Mesendoderm (in vitro differentiated cells): Measurements from ENCODE around the gene ALDH1L1.

Source experiments
- DNase-seq: peaks from one replicate; pipeline ENCODE4 v3.0.0; 2013
- H2AK5ac ChIP-seq: 2 replicates; pipeline ENCODE4 v1.6.1; 2013; ENCODE audit warnings: low read length, inconsistent platforms
- H2BK120ac ChIP-seq: 2 replicates; pipeline ENCODE4 v1.6.1; 2013; ENCODE audit warnings: low read depth, mild to moderate bottlenecking, low read length, moderate library complexity, mixed read lengths
- H2BK15ac ChIP-seq: replicated peaks from 2 replicates; pipeline ENCODE4 v1.6.1; 2013; ENCODE audit warnings: low read depth, mild to moderate bottlenecking, moderate library complexity
- H2BK5ac ChIP-seq: 2 replicates; pipeline ENCODE4 v1.6.1; 2013; ENCODE audit warnings: low read length, inconsistent platforms
- H3K18ac ChIP-seq: 2 replicates; pipeline ENCODE4 v1.6.1; 2013; ENCODE audit warnings: mild to moderate bottlenecking, low read length, mixed read lengths
- H3K23ac ChIP-seq: one replicate; pipeline ENCODE4 v1.6.1; 2013; ENCODE audit warnings: low read length
- H3K27ac ChIP-seq: 2 replicates; pipeline ENCODE4 v1.5.1; 2013; ENCODE audit warnings: low read depth, mild to moderate bottlenecking, inconsistent platforms, low read length, moderate library complexity
- H3K27me3 ChIP-seq: 2 replicates; pipeline ENCODE4 v1.6.1; 2013; ENCODE audit warnings: low read length, control low read depth, mild to moderate bottlenecking, inconsistent platforms; ENCODE audit not compliant: insufficient read depth, poor library complexity
- H3K36me3 ChIP-seq: 2 replicates; pipeline ENCODE4 v1.6.1; 2013; ENCODE audit warnings: low read length, inconsistent platforms; ENCODE audit not compliant: control insufficient read depth, insufficient read depth
- H3K4ac ChIP-seq: one replicate; pipeline ENCODE4 v1.6.1; 2013; ENCODE audit warnings: low read depth, mild to moderate bottlenecking, low read length, moderate library complexity
- H3K4me1 ChIP-seq: 2 replicates; pipeline ENCODE4 v1.6.1; 2013; ENCODE audit warnings: low read depth, low read length, inconsistent platforms; ENCODE audit not compliant: control insufficient read depth
- H3K4me2 ChIP-seq: 2 replicates; pipeline ENCODE4 v1.6.1; 2013; ENCODE audit warnings: low read length
- H3K4me3 ChIP-seq: 2 replicates; pipeline ENCODE4 v1.5.1; 2013; ENCODE audit warnings: mild to moderate bottlenecking, low read length
- H3K56ac ChIP-seq: one replicate; pipeline ENCODE4 v1.6.1; 2013; ENCODE audit warnings: low read length
- H3K79me1 ChIP-seq: 2 replicates; pipeline ENCODE4 v1.6.1; 2013; ENCODE audit warnings: low read length, inconsistent platforms
- H3K79me2 ChIP-seq: 2 replicates; pipeline ENCODE4 v1.6.1; 2013; ENCODE audit warnings: mild to moderate bottlenecking, low read length; ENCODE audit not compliant: control insufficient read depth, insufficient read depth
- H3K9ac ChIP-seq: 2 replicates; pipeline ENCODE4 v1.6.1; 2013; ENCODE audit warnings: low read length, inconsistent platforms
- H4K5ac ChIP-seq: one replicate; pipeline ENCODE4 v1.6.1; 2013; ENCODE audit warnings: low read length
- H4K8ac ChIP-seq: one replicate; pipeline ENCODE4 v1.6.1; 2013; ENCODE audit warnings: low read depth, mild to moderate bottlenecking, control low read depth, low read length, moderate library complexity
- WGBS: extraction: QIAGEN DNeasy Blood & Tissue Kit; methylation state at CpG from one replicate; pipeline ENCODE4 v1.1.7; 2013; ENCODE audit warnings: low lambda C conversion rate, missing lambda C conversion rate; ENCODE audit not compliant: insufficient coverage; ENCODE audit errors: extremely low coverage; 5-methylcytosine and 5-hydroxymethylcytosine counted together

Gene ALDH1L1

DNA sequence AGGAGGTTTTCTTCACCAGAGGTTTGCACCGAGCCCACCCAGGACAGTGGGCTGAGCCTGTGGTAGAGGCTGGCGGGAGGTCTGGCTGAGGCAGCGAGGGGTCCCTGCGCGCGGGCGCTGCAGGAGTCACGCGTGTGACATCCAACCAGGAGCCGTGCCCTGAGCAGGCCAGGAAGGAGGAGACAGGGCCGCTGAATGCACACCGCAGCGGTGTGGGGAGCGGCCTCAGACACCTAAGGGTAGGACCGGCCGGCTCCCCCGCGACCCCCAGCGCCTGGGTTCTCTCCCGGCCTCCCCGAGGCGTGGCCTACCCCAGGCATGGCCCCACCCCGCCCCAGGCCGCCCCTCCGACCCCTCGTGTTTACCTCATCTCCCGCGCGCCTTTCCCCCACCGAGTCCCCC lies 96.9 kb downstream of the ALDH1L1 start:
- Histone ChIP-seq H3K27me3 (no peaks in the 10 kb centered on the region), H3K4ac (no peak overlapping the region), H3K79me1 (no peaks in the 10 kb centered on the region), H3K4me1 (no peaks in the 10 kb centered on the region), H2BK5ac (no peak overlapping the region), H3K56ac (peak overlapping the region; percentile 95), H3K9ac (peak overlapping the region; percentile 92), H3K23ac (no peak overlapping the region), H2AK5ac (no peak overlapping the region), H4K5ac (no peak overlapping the region), H3K79me2 (no peaks in the 10 kb centered on the region), H2BK15ac (no peak overlapping the region), H3K18ac (peak overlapping the region; percentile 100), H3K4me3 (peak overlapping the region; percentile 73), H3K4me2 (peak overlapping the region; percentile 89), H3K36me3 (no peaks in the 10 kb centered on the region), H2BK120ac (peak overlapping the region; percentile 84), H4K8ac (peak overlapping the region; percentile 99), H3K27ac (peak overlapping the region; percentile 47)
- WGBS: no CpG with 5 or more reads among the region's 30 CpGs
- peak; percentile 57 for DNase-seq

DNA sequence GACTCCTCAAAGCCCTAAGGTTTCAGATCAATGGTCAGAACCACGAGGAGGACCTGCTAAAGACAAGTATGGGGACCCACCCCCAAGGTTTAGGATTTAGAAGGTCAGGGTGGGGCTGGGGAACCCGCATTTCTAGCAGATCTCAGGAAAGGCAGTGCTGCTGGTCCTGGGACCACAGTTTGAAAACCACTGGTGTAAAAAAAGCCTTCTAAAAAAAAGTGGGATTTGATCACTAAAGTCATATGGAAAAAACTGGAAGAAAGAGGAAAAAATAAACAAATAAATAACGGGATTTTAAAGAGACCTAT lies 97.3 kb downstream of the ALDH1L1 start:
- DNase-seq: peak; percentile 4
- H3K18ac ChIP-seq: peak overlapping the region; percentile 100
- no CpG with 5 or more reads among the region's 3 CpGs for WGBS

DNA sequence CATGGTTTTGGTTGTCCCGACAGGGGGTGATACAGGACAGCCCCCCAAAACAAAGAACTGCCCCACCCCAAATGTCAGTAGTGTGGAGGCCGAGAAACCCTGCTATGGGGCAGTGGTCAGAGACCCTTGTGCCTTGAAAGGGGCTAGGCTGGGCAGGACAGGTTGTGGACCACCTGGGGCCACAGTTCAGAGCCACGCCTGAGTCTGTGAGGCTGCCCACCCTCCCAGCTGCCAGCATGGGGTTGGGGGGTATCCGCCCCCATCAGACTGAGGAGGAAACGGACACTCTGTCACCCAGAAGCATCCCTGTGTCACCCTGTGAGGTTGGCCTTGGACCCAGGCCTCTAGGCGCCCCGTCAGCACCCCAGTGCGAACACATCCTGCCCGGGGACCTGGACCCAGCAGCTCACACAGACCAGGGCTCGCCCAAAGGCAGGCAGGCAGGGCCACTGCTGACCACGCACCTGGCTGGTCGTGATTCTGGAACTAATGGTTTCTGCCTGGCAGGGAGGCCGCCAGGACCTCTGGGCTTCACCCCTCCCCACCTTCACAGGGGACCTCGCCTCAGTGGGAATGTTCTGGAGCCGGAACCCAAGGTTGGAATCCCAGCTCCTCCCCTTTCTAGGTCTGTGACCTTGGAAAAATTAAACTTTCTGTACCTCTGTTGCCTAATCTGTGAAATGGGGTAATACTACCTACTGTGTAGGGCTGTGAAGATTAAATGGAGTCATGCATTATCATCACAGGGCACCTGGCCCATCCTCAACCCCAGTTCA lies 97.8 kb downstream of the ALDH1L1 start:
- H3K4me3 ChIP-seq: no peak overlapping the region
- WGBS: no CpG with 5 or more reads among the region's 15 CpGs
- DNase-seq: no peak
- no peak overlapping the region for H2AK5ac ChIP-seq
- H3K18ac ChIP-seq: no peak overlapping the region
- no peak overlapping the region for H3K4me2 ChIP-seq
- no peak overlapping the region for H3K27ac ChIP-seq
- H2BK15ac ChIP-seq: no peak overlapping the region
- H3K79me2 ChIP-seq: no peaks in the 10 kb centered on the region
- no peak overlapping the region for H3K4ac ChIP-seq
- no peak overlapping the region for H3K9ac ChIP-seq
- H3K23ac ChIP-seq: no peak overlapping the region
- H3K56ac ChIP-seq: no peak overlapping the region
- H4K8ac ChIP-seq: no peak overlapping the region
- no peak overlapping the region for H2BK120ac ChIP-seq
- no peaks in the 10 kb centered on the region for H3K36me3 ChIP-seq
- no peak overlapping the region for H4K5ac ChIP-seq
- no peaks in the 10 kb centered on the region for H3K4me1 ChIP-seq
- H3K27me3 ChIP-seq: no peaks in the 10 kb centered on the region
- H3K79me1 ChIP-seq: no peaks in the 10 kb centered on the region
- no peak overlapping the region for H2BK5ac ChIP-seq

More for the DNA sequence above, 97.3 kb downstream of the ALDH1L1 start:
- H3K27ac ChIP-seq: no peak overlapping the region
- H3K9ac ChIP-seq: peak overlapping the region; percentile 92
- H3K79me2 ChIP-seq: no peaks in the 10 kb centered on the region
- no peak overlapping the region for H2AK5ac ChIP-seq
- H2BK5ac ChIP-seq: no peak overlapping the region
- peak overlapping the region; percentile 95 for H3K56ac ChIP-seq
- H3K4me1 ChIP-seq: no peaks in the 10 kb centered on the region
- H3K23ac ChIP-seq: no peak overlapping the region
- no peaks in the 10 kb centered on the region for H3K79me1 ChIP-seq
- H3K4me2 ChIP-seq: peak overlapping the region; percentile 89
- H3K4ac ChIP-seq: no peak overlapping the region
- no peak overlapping the region for H2BK120ac ChIP-seq
- no peak overlapping the region for H4K8ac ChIP-seq
- H4K5ac ChIP-seq: no peak overlapping the region
- no peak overlapping the region for H3K4me3 ChIP-seq
- H3K27me3 ChIP-seq: no peaks in the 10 kb centered on the region
- H2BK15ac ChIP-seq: no peak overlapping the region
- no peaks in the 10 kb centered on the region for H3K36me3 ChIP-seq

DNA sequence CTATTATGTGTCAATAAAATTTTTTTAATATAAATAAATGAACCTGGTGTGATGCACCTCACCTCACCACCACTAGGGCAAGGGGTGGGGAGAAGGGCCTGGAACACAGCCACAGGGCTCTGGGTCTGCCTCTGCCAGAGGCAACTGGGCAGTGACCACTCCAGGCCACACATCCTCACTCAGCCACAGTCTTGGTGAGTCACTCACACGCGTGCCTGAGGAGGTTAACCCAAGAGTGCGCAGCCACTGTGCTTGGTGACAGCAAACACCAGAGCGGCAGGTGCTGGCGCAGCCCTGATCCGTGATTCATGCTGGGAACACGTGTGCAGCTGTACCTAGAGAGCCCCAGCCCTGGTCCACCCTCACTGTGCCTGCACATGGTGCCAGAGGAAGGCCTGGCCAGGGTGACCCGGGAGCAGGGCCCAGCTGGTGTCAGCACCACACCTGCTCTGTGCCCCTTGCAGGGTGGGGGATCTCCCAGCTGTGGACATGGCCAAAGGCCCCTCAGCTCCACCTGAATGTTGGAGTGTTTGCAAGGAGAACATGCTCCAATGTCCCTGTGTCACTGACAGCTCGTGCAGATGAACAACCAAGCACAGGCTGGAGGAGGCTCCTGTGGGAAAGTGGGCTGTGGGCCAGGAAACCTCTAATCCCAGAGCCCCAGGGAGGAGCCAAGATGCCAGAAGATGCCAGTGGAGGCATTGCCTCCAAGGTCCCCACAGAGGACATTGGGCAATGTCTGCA lies 98.6 kb downstream of the ALDH1L1 start:
- Histone ChIP-seq H3K4me3 (no peak overlapping the region), H2AK5ac (no peak overlapping the region), H4K5ac (no peak overlapping the region), H3K36me3 (no peaks in the 10 kb centered on the region), H3K79me1 (no peaks in the 10 kb centered on the region), H3K79me2 (no peaks in the 10 kb centered on the region), H2BK120ac (no peak overlapping the region), H3K56ac (no peak overlapping the region), H3K23ac (no peak overlapping the region), H3K4me2 (no peak overlapping the region), H3K18ac (no peak overlapping the region), H3K9ac (no peak overlapping the region), H3K27ac (no peak overlapping the region), H4K8ac (no peak overlapping the region), H2BK15ac (no peak overlapping the region), H2BK5ac (no peak overlapping the region), H3K4me1 (no peaks in the 10 kb centered on the region), H3K27me3 (no peaks in the 10 kb centered on the region), H3K4ac (no peak overlapping the region)
- DNase-seq: peak; percentile 18
- WGBS: no CpG with 5 or more reads among the region's 9 CpGs

DNA sequence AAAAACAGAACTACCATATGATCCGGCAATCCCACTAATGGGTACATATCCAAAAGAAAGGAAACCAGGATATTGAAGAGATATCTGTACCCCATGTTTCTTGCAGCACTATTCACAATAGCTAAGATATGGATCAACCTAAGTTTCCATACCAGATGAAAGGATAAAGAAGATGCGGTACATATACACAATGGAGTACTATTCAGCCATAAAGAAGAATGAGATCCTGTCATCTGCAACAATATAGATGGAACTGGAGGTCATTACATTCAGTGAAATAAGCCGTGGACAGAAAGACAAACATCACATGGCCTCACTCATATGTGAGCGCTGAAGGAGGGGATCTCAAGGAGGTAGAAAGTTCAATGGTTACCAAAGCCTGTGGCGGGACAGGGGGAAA lies 99.4 kb downstream of the ALDH1L1 start:
- Histone ChIP-seq H4K5ac (no peak overlapping the region), H3K36me3 (no peaks in the 10 kb centered on the region), H3K27me3 (no peaks in the 10 kb centered on the region), H4K8ac (no peak overlapping the region), H2BK120ac (no peak overlapping the region), H3K79me1 (no peaks in the 10 kb centered on the region), H3K56ac (no peak overlapping the region), H3K4me3 (no peak overlapping the region), H3K79me2 (no peaks in the 10 kb centered on the region), H3K4me2 (no peak overlapping the region), H2BK15ac (no peak overlapping the region), H3K9ac (no peak overlapping the region), H3K4me1 (no peaks in the 10 kb centered on the region), H2BK5ac (no peak overlapping the region), H3K18ac (no peak overlapping the region), H3K23ac (no peak overlapping the region), H3K27ac (no peak overlapping the region), H2AK5ac (no peak overlapping the region), H3K4ac (no peak overlapping the region)
- no CpG with 5 or more reads among the region's 5 CpGs for WGBS
- no peak for DNase-seq
